HG03064 (cell line): ENCODE results near the gene CTTNBP2.

Source experiments
- ATAC-seq: cut with Tn5 transposase; IDR thresholded peaks from one replicate; pipeline ENCODE4 v1.9.1; 2021; ENCODE audit warnings: low read depth; ENCODE audit not compliant: unreplicated experiment

CTTNBP2 gene

GRCh38 chr7:117829450-117830117 lies 43.7 kb downstream of the CTTNBP2 start:
- ATAC-seq, result no peak

GRCh38 chr7:117828825-117829224 lies 44.4 kb downstream of the CTTNBP2 start:
- ATAC-seq, result no peak

GRCh38 chr7:117827862-117828261 lies 45.4 kb downstream of the CTTNBP2 start:
- ATAC-seq, result no peak

- no peak for ATAC-seq
Measured at GRCh38 chr7:117825132-117825531, 48.1 kb downstream of the CTTNBP2 start.

GRCh38 chr7:117824592-117824991 lies 48.6 kb downstream of the CTTNBP2 start:
- no peak for ATAC-seq

GRCh38 chr7:117819558-117819957 lies 53.7 kb downstream of the CTTNBP2 start:
- no peak for ATAC-seq

GRCh38 chr7:117818232-117818631 lies 55.0 kb downstream of the CTTNBP2 start:
- no peak for ATAC-seq

- ATAC-seq, result no peak
Measured at GRCh38 chr7:117816727-117817126, 56.5 kb downstream of the CTTNBP2 start.

GRCh38 chr7:117811696-117812095 lies 61.5 kb downstream of the CTTNBP2 start:
- ATAC-seq, result no peak

- ATAC-seq, result no peak
Measured at GRCh38 chr7:117810642-117811512, 62.4 kb downstream of the CTTNBP2 start.

GRCh38 chr7:117809958-117810357 lies 63.3 kb downstream of the CTTNBP2 start:
- no peak for ATAC-seq

GRCh38 chr7:117808910-117809705 lies 64.1 kb downstream of the CTTNBP2 start:
- no peak for ATAC-seq

- ATAC-seq, result no peak
Measured at GRCh38 chr7:117808341-117808757, 64.9 kb downstream of the CTTNBP2 start.

- ATAC-seq, result no peak
Measured at GRCh38 chr7:117807676-117808075, 65.6 kb downstream of the CTTNBP2 start.

- no peak for ATAC-seq
Measured at GRCh38 chr7:117806011-117806410, 67.2 kb downstream of the CTTNBP2 start.

GRCh38 chr7:117805241-117805640 lies 68.0 kb downstream of the CTTNBP2 start:
- no peak for ATAC-seq

GRCh38 chr7:117803476-117803875 lies 69.8 kb downstream of the CTTNBP2 start:
- no peak for ATAC-seq

- ATAC-seq, result no peak
Measured at GRCh38 chr7:117802660-117803059, 70.6 kb downstream of the CTTNBP2 start.

- ATAC-seq, result no peak
Measured at GRCh38 chr7:117800841-117801240, 72.4 kb downstream of the CTTNBP2 start.

GRCh38 chr7:117800406-117800805 lies 72.8 kb downstream of the CTTNBP2 start:
- no peak for ATAC-seq

GRCh38 chr7:117796889-117797288 lies 76.4 kb downstream of the CTTNBP2 start:
- ATAC-seq, result no peak
